Measurements from ENCODE around the gene KAZALD1. TPM values are rescaled to one million over a fixed set of nuclear protein-coding genes. Genes with fewer than 3 reads are reported as not detected.

KAZALD1 gene
- total RNA-seq, 1 experiment from 2014 or later = 16.0 TPM

DNA sequence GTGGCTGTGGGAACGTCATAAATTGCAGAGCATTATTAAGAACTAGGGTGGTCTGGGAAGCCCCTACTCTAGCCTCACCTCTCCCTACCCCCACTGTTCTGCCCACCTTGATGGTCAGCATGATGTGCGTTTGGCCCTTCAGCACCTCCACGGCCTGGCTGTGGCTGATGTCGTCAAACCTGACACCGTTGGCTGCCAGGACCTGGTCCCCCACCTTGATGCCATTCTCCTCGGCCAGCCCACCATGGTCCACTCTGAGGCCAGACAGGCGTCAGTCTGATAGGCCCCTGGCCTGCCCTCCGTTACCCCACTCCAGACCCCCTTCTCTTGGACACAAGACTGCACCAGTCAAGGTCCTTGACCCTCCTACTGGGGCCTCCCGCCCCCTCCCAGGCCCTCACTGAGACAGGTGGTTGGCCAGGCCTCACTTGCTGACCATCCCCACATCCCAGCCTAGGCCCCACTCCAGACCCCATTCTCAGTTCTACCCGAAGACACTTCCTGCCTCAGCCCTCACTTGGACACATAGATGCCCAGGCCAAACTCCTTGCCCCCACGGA lies 40.0 kb upstream of the KAZALD1 start:
- H3K36me3 ChIP-seq (ENCODE audit: control insufficient read depth in 1 of 2, insufficient read depth in 2 of 2, low read length in 2 of 2) = no peaks in the 10 kb centered on the region
- no peaks in the 10 kb centered on the region for H3K27me3 ChIP-seq (ENCODE audit: insufficient read depth, low read length)
- ChIA-PET CTCF (no interaction called here), POLR2A (interaction anchor here (0.6 to 0.7 kb wide), 2 partner anchors 25 to 649 kb away, joined by 3 read pairs; no protein-coding TSS in a partner anchor), RAD21 (ENCODE audit: low non-redundant PET in 1 of 2, low total read pairs in 2 of 2, uncharacterized antibody in 2 of 2, unreplicated experiment in 2 of 2) (no interaction called here)
- H2AFZ ChIP-seq (ENCODE audit: low read depth, low read length, poor library complexity, severe bottlenecking) = no peak overlapping the region
- H3K4me1 ChIP-seq (ENCODE audit: control insufficient read depth in 1 of 2, insufficient read depth in 2 of 2, low read length in 2 of 2) = peaks cover 3 to 17% of the 10 kb centered on the region in 2 experiments; a peak in 3 of 4 replicates
- H3K27ac ChIP-seq (ENCODE audit: low read depth, low read length) = no peak overlapping the region
- no peak overlapping the region for H3K9ac ChIP-seq (ENCODE audit: low read length)
- TF ChIP-seq CEBPB (IDR thresholded peaks at IDR 0.05; ENCODE audit: low read depth) = no peak
- no peak for TF ChIP-seq YY1 (IDR thresholded peaks at IDR 0.05; ENCODE audit: extremely low read depth, insufficient replicate concordance, low read depth, low read length)
- no peak for TF ChIP-seq EZH2phosphoT487 (IDR thresholded peaks at IDR 0.05; ENCODE audit: borderline replicate concordance)
- DNase-seq (ENCODE audit: low read depth, low spot score) (no peak), ATAC-seq (no peak)
- no peaks in the 10 kb centered on the region for H4K20me1 ChIP-seq (ENCODE audit: insufficient read depth)
- BruUV-seq (replicated peaks) = no TSS peak
- intact Hi-C loops (cut with micrococcal nuclease) = no loop called here
- H3K9me2 ChIP-seq (ENCODE audit: insufficient read depth) = no peaks in the 10 kb centered on the region
- H3K79me2 ChIP-seq (ENCODE audit: insufficient read depth, low read length) = no peaks in the 10 kb centered on the region
- H3K4me3 ChIP-seq (replicated peaks in 1 of 2; ENCODE audit: low read depth in 1 of 2, low read length in 2 of 2) = no peak overlapping the region
- no peaks in the 10 kb centered on the region for H3K9me3 ChIP-seq (ENCODE audit: control insufficient read depth in 1 of 2, insufficient read depth in 1 of 2, low read depth in 1 of 2, low read length in 2 of 2)
- H3K4me2 ChIP-seq (ENCODE audit: low read length) = no peak overlapping the region

DNA sequence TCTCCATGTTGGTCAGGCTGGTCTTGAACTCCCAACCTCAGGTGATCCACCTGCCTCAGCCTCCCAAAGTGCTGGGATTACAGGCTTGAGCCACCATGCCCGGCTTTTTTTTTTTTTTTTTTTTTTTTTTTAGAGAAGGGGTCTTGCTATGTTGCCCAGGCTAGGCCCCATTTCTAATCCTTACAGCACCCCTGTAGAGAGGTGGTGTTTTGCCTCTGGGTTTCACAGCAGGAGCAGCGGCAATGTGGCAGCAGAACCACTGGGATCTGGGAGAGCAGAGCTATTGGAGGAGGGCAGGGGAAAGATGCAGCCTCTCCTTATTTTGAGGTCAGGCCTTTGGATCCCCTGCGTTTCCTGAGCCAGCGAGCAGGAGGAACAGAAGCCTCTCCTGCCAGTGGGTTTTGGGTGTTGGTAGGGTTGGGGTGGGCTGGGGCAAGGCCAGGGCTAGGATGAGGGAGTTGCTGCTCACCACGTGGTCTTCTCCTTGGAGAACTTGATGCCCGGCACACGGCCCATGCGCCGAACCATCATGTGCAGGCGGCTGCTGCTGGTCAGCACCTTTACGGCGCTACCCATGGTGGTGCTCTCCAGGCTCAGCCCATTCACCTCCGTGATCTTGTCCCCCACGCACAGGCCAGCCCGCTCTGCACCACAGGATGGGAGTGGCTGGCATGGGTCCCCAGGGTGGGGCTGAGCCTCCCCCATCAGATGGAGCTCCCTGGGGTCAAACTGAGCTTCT lies 38.7 kb upstream of the KAZALD1 start:
- Histone ChIP-seq H3K9me2 (ENCODE audit: insufficient read depth) (no peaks in the 10 kb centered on the region), H3K27ac (ENCODE audit: low read depth, low read length) (no peak overlapping the region), H3K9me3 (ENCODE audit: control insufficient read depth in 1 of 2, insufficient read depth in 1 of 2, low read depth in 1 of 2, low read length in 2 of 2) (no peaks in the 10 kb centered on the region), H4K20me1 (ENCODE audit: insufficient read depth) (no peaks in the 10 kb centered on the region), H3K36me3 (ENCODE audit: control insufficient read depth in 1 of 2, insufficient read depth in 2 of 2, low read length in 2 of 2) (no peaks in the 10 kb centered on the region), H3K4me3 (replicated peaks in 1 of 2; ENCODE audit: low read depth in 1 of 2, low read length in 2 of 2) (no peak overlapping the region), H2AFZ (ENCODE audit: low read depth, low read length, poor library complexity, severe bottlenecking) (no peak overlapping the region), H3K9ac (ENCODE audit: low read length) (no peak overlapping the region), H3K4me2 (ENCODE audit: low read length) (no peak overlapping the region), H3K27me3 (ENCODE audit: insufficient read depth, low read length) (no peaks in the 10 kb centered on the region), H3K79me2 (ENCODE audit: insufficient read depth, low read length) (no peaks in the 10 kb centered on the region), H3K4me1 (ENCODE audit: control insufficient read depth in 1 of 2, insufficient read depth in 2 of 2, low read length in 2 of 2) (peaks cover 4 to 18% of the 10 kb centered on the region in 2 experiments; a peak in 3 of 4 replicates)
- CTCF ChIA-PET = interaction anchor here (1.0 kb wide), 1 partner anchor 8 kb away, joined by 3 read pairs; no protein-coding TSS in a partner anchor
- BruUV-seq (replicated peaks) = no TSS peak
- intact Hi-C loops (cut with micrococcal nuclease) = no loop called here
- RAD21 ChIA-PET (ENCODE audit: low non-redundant PET in 1 of 2, low total read pairs in 2 of 2, uncharacterized antibody in 2 of 2, unreplicated experiment in 2 of 2) = no interaction called here
- ATAC-seq = no peak
- POLR2A ChIA-PET = no interaction called here
- no peak for DNase-seq (ENCODE audit: low read depth, low spot score)
- TF ChIP-seq, protein P1, sequence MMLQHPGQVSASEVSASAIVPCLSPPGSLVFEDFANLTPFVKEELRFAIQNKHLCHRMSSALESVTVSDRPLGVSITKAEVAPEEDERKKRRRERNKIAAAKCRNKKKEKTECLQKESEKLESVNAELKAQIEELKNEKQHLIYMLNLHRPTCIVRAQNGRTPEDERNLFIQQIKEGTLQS (IDR thresholded peaks at IDR 0.05) = no peak
- TF ChIP-seq, protein P2, sequence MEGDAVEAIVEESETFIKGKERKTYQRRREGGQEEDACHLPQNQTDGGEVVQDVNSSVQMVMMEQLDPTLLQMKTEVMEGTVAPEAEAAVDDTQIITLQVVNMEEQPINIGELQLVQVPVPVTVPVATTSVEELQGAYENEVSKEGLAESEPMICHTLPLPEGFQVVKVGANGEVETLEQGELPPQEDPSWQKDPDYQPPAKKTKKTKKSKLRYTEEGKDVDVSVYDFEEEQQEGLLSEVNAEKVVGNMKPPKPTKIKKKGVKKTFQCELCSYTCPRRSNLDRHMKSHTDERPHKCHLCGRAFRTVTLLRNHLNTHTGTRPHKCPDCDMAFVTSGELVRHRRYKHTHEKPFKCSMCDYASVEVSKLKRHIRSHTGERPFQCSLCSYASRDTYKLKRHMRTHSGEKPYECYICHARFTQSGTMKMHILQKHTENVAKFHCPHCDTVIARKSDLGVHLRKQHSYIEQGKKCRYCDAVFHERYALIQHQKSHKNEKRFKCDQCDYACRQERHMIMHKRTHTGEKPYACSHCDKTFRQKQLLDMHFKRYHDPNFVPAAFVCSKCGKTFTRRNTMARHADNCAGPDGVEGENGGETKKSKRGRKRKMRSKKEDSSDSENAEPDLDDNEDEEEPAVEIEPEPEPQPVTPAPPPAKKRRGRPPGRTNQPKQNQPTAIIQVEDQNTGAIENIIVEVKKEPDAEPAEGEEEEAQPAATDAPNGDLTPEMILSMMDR (IDR thresholded peaks at IDR 0.05 in 2 of 3, conservative IDR thresholded peaks at IDR 0.05 in 1 of 3; ENCODE audit: borderline replicate concordance in 1 of 3, insufficient read depth in 1 of 3, low read depth in 2 of 3, low read length in 2 of 3) = no peak
- TF ChIP-seq POLR2A (IDR thresholded peaks at IDR 0.05; ENCODE audit: borderline replicate concordance, extremely low read depth, insufficient read depth, insufficient read length) (no peak), CBX3 (IDR thresholded peaks at IDR 0.05; ENCODE audit: low read depth) (no peak), EZH2phosphoT487 (IDR thresholded peaks at IDR 0.05; ENCODE audit: borderline replicate concordance) (no peak), EZH2 (IDR thresholded peaks at IDR 0.05) (no peak), JUND (IDR thresholded peaks at IDR 0.05) (no peak), SRF (IDR thresholded peaks at IDR 0.05; ENCODE audit: low read depth) (no peak), RAD21 (IDR thresholded peaks at IDR 0.05; ENCODE audit: low read depth) (no peak)
- TF ChIP-seq, protein P3, sequence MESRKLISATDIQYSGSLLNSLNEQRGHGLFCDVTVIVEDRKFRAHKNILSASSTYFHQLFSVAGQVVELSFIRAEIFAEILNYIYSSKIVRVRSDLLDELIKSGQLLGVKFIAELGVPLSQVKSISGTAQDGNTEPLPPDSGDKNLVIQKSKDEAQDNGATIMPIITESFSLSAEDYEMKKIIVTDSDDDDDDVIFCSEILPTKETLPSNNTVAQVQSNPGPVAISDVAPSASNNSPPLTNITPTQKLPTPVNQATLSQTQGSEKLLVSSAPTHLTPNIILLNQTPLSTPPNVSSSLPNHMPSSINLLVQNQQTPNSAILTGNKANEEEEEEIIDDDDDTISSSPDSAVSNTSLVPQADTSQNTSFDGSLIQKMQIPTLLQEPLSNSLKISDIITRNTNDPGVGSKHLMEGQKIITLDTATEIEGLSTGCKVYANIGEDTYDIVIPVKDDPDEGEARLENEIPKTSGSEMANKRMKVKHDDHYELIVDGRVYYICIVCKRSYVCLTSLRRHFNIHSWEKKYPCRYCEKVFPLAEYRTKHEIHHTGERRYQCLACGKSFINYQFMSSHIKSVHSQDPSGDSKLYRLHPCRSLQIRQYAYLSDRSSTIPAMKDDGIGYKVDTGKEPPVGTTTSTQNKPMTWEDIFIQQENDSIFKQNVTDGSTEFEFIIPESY (IDR thresholded peaks at IDR 0.05; ENCODE audit: extremely low read depth, insufficient replicate concordance, low read length) = no peak

Measured in HCT116 (cell line).